Aorta (tissue), 5 donors: ENCODE measurements around the gene SLIT3. TPM values are rescaled to one million over a fixed set of nuclear protein-coding genes. Genes with fewer than 3 reads are reported as not detected.
"Not testable (repeated sequence)": the region's sequence is repeated elsewhere in the genome, so short reads cannot be mapped to it uniquely, and the experiment has no call there.

Source experiments
- ATAC-seq: fragments of 200-7000 bp; cut with Tn5 transposase; one replicate; pipeline ENCODE4 v1.9.1; 2022; ENCODE audit warnings: moderate library complexity; ENCODE audit not compliant: low FRiP score
- DNase-seq, 2 donors: peaks; one replicate each; pipeline ENCODE4 v3.0.0-alpha.2; 2020
- H3K27ac ChIP-seq, 2 donors: one replicate each; pipeline ENCODE4 v1.5.1; 2013; ENCODE audit warnings: low read length in 2 of 2, mild to moderate bottlenecking in 2 of 2, moderate library complexity in 2 of 2, control low read depth in 1 of 2, inconsistent platforms in 1 of 2, low read depth in 1 of 2
- H3K27me3 ChIP-seq, 2 donors: one replicate each; pipeline ENCODE4 v1.6.1; 2013; ENCODE audit warnings: control low read depth in 1 of 2, low read length in 1 of 2, mild to moderate bottlenecking in 1 of 2, moderate library complexity in 1 of 2; ENCODE audit not compliant: insufficient read depth in 2 of 2, control insufficient read depth in 1 of 2
- H3K36me3 ChIP-seq, 2 donors: one replicate each; pipeline ENCODE4 v1.6.1; 2013; ENCODE audit warnings: control low read depth in 1 of 2, low read length in 1 of 2, mild to moderate bottlenecking in 1 of 2; ENCODE audit not compliant: insufficient read depth in 2 of 2, control insufficient read depth in 1 of 2
- H3K4me1 ChIP-seq, 2 donors: one replicate each; pipeline ENCODE4 v1.6.1; 2013; ENCODE audit warnings: low read length in 2 of 2, control low read depth in 1 of 2, mild to moderate bottlenecking in 1 of 2, moderate library complexity in 1 of 2; ENCODE audit not compliant: insufficient read depth in 2 of 2, control insufficient read depth in 1 of 2
- H3K4me3 ChIP-seq, 2 donors: one replicate each; pipeline ENCODE4 v1.5.1; 2013; ENCODE audit warnings: low read length in 2 of 2, control low read depth in 1 of 2, mild to moderate bottlenecking in 1 of 2
- H3K9me3 ChIP-seq: one replicate; pipeline ENCODE4 v1.6.1; 2013; ENCODE audit warnings: mild to moderate bottlenecking, low read length; ENCODE audit not compliant: control insufficient read depth
- WGBS, 2 donors: extraction: QIAGEN DNeasy Blood & Tissue Kit; methylation state at CpG; one replicate each; pipeline ENCODE4 v1.1.7; 2013; 5-methylcytosine and 5-hydroxymethylcytosine counted together
- intact Hi-C, 2 donors: fragments of 100-400 bp; cut with DNase I; formaldehyde crosslinking; loops; one replicate each; pipeline versions ENCODE4 v1.14.2 to v1.15.0; 2022
- polyA plus RNA-seq, 2 donors: library from polyadenylated mRNA; stranded (reverse); fragments of 200-250 nt; gene quantifications; one replicate each; pipeline ENCODE4 v1.2.3, GENCODE V29; 2013
- total RNA-seq, 2 donors: library from RNA; stranded (reverse); fragmentation: NEBNext Ultra II Directional; extraction: Animal tissue kit (Norgen Biotek cat#: 25700); gene quantifications; one replicate each; pipeline ENCODE4 v1.2.1, GENCODE V29; 2021
- donor health status: healthy with polysubstance abuse.
- donor health status: Bipolar disorder and iron deficiency.
- donor health status: DM: no; HTN: no; CAD: no.
- donor health status: DM: no; HTN: no; CAD: no.
- donor health status: DM: yes; HTN: yes; CAD: no.

Gene SLIT3
- total and polyA plus RNA-seq, 4 donors, result 8.6 to 108 (median 77.0) TPM

- ATAC-seq, H3K36me3 ChIP-seq, intact Hi-C loops, H3K9me3 ChIP-seq, DNase-seq, H3K27me3 ChIP-seq, H3K27ac ChIP-seq, H3K4me1 ChIP-seq, H3K4me3 ChIP-seq: not testable (repeated sequence)
- 94 to 97% methylated on average over 2 of the region's 2 CpGs for WGBS, 2 donors
These were observed 195.4 kb downstream of the SLIT3 start for GRCh38 chr5:169105582-169105981.

- H3K4me1 ChIP-seq, result peaks cover 1 to 6% of the 10 kb centered on the region in 2 donors
- no peaks in the 10 kb centered on the region for H3K36me3 ChIP-seq
- H3K27me3 ChIP-seq, result no peaks in the 10 kb centered on the region
- WGBS, 2 donors, result 94 to 95% methylated on average over 15 of the region's 15 CpGs
- DNase-seq (no peak), ATAC-seq (no peak)
- no peak overlapping the region for H3K27ac ChIP-seq
- H3K9me3 ChIP-seq, result no peaks in the 10 kb centered on the region
- intact Hi-C loops, result no loop called here
- H3K4me3 ChIP-seq, result no peak overlapping the region
These were observed 195.9 kb downstream of the SLIT3 start for GRCh38 chr5:169104937-169105494.

- Histone ChIP-seq H3K27me3 (no peaks in the 10 kb centered on the region), H3K27ac (no peak overlapping the region), H3K36me3 (no peaks in the 10 kb centered on the region), H3K4me1 (peaks cover 4 to 8% of the 10 kb centered on the region in 2 donors), H3K4me3 (no peak overlapping the region), H3K9me3 (no peaks in the 10 kb centered on the region)
- intact Hi-C loops, result no loop called here
- ATAC-seq (no peak), DNase-seq (no peak)
- 24 to 34% methylated on average over 11 of the region's 11 CpGs for WGBS, 2 donors
These were observed 197.3 kb downstream of the SLIT3 start for GRCh38 chr5:169103586-169104181.

- Histone ChIP-seq H3K4me1 (peaks cover 4 to 17% of the 10 kb centered on the region in 2 donors), H3K27me3 (no peaks in the 10 kb centered on the region), H3K36me3 (no peaks in the 10 kb centered on the region), H3K27ac (no peak overlapping the region), H3K9me3 (no peaks in the 10 kb centered on the region), H3K4me3 (no peak overlapping the region)
- DNase-seq (no peak), ATAC-seq (no peak)
- intact Hi-C loops, result no loop called here
- WGBS, 2 donors, result 95 to 100% methylated on average over 2 of the region's 2 CpGs
These were observed 199.0 kb downstream of the SLIT3 start for GRCh38 chr5:169101966-169102365.

GRCh38 chr5:169100735-169101075 lies 200.2 kb downstream of the SLIT3 start:
- 87 to 91% methylated on average over 2 of the region's 2 CpGs for WGBS, 2 donors

GRCh38 chr5:169099801-169100734 lies 200.9 kb downstream of the SLIT3 start:
- Histone ChIP-seq H3K4me3 (no peak overlapping the region), H3K27me3 (no peaks in the 10 kb centered on the region), H3K27ac (no peak overlapping the region), H3K4me1 (peaks cover 4 to 17% of the 10 kb centered on the region in 2 donors), H3K9me3 (no peaks in the 10 kb centered on the region), H3K36me3 (no peaks in the 10 kb centered on the region)
- no peak for DNase-seq
- WGBS, 2 donors, result 64 to 70% methylated on average over 10 of the region's 10 CpGs
- intact Hi-C loops, result no loop called here
- ATAC-seq, result peak; percentile 39

More at GRCh38 chr5:169100735-169101075, 200.2 kb downstream of the SLIT3 start:
- no peaks in the 10 kb centered on the region for H3K27me3 ChIP-seq
- intact Hi-C loops, result no loop called here
- no peaks in the 10 kb centered on the region for H3K9me3 ChIP-seq
- ATAC-seq (no peak), DNase-seq (no peak)
- no peak overlapping the region for H3K4me3 ChIP-seq
- peaks cover 4 to 17% of the 10 kb centered on the region in 2 donors for H3K4me1 ChIP-seq
- no peak overlapping the region for H3K27ac ChIP-seq
- no peaks in the 10 kb centered on the region for H3K36me3 ChIP-seq

GRCh38 chr5:169098331-169099121 lies 202.4 kb downstream of the SLIT3 start:
- intact Hi-C loops, result no loop called here
- 83 to 88% methylated on average over 12 of the region's 12 CpGs for WGBS, 2 donors
- H3K9me3 ChIP-seq, result no peaks in the 10 kb centered on the region

More at GRCh38 chr5:169098331-169099121, 202.4 kb downstream of the SLIT3 start:
- H3K36me3 ChIP-seq, result no peaks in the 10 kb centered on the region
- no peak overlapping the region for H3K4me3 ChIP-seq
- peaks cover 4 to 17% of the 10 kb centered on the region in 2 donors for H3K4me1 ChIP-seq
- DNase-seq, result no peak
- ATAC-seq, result no peak
- no peaks in the 10 kb centered on the region for H3K27me3 ChIP-seq
- H3K27ac ChIP-seq, result no peak overlapping the region
